Suprapubic skin (tissue), 3 donors: ENCODE measurements around the gene SORCS2.

Experiments
- EP300 ChIP-seq: sonication (generic); formaldehyde crosslinking; IDR thresholded peaks from one replicate; pipeline ENCODE4 v1.6.1; 2017; ENCODE audit warnings: antibody characterized with exemption
- TF ChIP-seq, protein P1 (sequence below), 2 donors: fragments of 200-600 bp in 1 of 2; fragments of 450-650 bp in 1 of 2; sonication (generic) in 1 of 2; IDR thresholded peaks; one replicate each; pipeline ENCODE4 v1.5.1; 2016 to 2019; ENCODE audit warnings: antibody characterized with exemption in 2 of 2, mild to moderate bottlenecking in 1 of 2, moderate library complexity in 1 of 2

GRCh38 chr4:7535094-7535493, 342.8 kb downstream of the SORCS2 start:
- TF ChIP-seq, protein P1, sequence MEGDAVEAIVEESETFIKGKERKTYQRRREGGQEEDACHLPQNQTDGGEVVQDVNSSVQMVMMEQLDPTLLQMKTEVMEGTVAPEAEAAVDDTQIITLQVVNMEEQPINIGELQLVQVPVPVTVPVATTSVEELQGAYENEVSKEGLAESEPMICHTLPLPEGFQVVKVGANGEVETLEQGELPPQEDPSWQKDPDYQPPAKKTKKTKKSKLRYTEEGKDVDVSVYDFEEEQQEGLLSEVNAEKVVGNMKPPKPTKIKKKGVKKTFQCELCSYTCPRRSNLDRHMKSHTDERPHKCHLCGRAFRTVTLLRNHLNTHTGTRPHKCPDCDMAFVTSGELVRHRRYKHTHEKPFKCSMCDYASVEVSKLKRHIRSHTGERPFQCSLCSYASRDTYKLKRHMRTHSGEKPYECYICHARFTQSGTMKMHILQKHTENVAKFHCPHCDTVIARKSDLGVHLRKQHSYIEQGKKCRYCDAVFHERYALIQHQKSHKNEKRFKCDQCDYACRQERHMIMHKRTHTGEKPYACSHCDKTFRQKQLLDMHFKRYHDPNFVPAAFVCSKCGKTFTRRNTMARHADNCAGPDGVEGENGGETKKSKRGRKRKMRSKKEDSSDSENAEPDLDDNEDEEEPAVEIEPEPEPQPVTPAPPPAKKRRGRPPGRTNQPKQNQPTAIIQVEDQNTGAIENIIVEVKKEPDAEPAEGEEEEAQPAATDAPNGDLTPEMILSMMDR (IDR thresholded peaks at IDR 0.05): no peak
- no peak for TF ChIP-seq EP300
